Measurements from ENCODE around the gene POMP.

DNA sequence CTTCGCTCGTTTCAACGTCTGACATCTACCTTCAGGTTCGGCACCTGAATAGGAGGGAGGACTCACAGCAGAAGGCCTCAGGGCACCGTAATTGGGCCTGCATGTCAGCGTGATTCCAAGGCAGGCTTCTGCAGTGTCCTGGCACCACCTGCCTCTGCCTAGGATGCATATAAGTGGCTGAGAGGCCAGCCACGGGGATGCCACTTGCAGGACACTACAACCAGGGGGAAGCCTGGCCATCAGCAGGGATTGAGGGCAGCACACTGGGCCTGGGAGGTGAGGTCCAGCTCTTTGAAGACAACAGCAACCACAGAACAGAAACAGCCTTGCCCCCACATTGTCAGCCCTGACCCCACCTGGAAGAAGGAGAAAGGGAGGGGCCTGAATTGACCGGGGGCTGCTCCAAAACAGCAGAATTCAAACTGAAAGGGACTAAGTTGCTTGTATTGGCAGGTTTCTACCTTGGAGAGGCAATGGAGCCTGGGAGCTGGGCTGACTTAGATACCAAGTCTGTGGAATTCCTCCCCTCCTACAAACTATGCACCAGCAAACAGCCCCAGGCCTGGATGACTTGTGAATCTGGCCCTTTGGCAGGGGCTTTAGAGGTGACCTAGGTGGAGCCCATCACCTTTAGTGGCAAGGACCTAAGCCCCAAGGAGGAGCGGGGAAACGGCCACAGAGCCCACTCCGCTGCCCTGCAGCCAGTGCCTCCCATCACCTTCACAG is 34.1 kb upstream of the POMP start:
- no peak for TF ChIP-seq ZNF274 (IDR thresholded peaks at IDR 0.05; ENCODE audit: low read depth, low read length)
- TF ChIP-seq YY1 (IDR thresholded peaks at IDR 0.05; ENCODE audit: insufficient read depth, insufficient read length) = no peak
